T-helper 22 cell (primary cell): ENCODE data around the gene SAV1.
"Not testable (repeated sequence)": the region's sequence is repeated elsewhere in the genome, so short reads cannot be mapped to it uniquely, and the experiment has no call there.

Source experiments
- DNase-seq: peaks from one replicate; pipeline ENCODE4 v3.0.0-alpha.2; 2020; ENCODE audit warnings: low read depth

The SAV1 gene

GRCh38 chr14:50667996-50668825, at the start of gene SAV1:
Gene SAV1 (minus strand): TSS chr14:50668306. CDS start chr14:50667967, 339 bp downstream.
- DNase-seq, result peak; percentile 6

GRCh38 chr14:50717811-50718210, 49.7 kb upstream of the SAV1 start:
- no peak for DNase-seq

GRCh38 chr14:50714450-50715073, 46.5 kb upstream of the SAV1 start:
- DNase-seq, result no peak

GRCh38 chr14:50711043-50711442, 42.9 kb upstream of the SAV1 start:
- DNase-seq, result no peak

GRCh38 chr14:50705026-50705593, 37.0 kb upstream of the SAV1 start:
- DNase-seq, result no peak

GRCh38 chr14:50704454-50705010, 36.4 kb upstream of the SAV1 start:
- no peak for DNase-seq

GRCh38 chr14:50697659-50698290, 29.7 kb upstream of the SAV1 start:
- DNase-seq, result no peak

- not testable (repeated sequence) for DNase-seq
Measured at GRCh38 chr14:50694260-50694659, 26.2 kb upstream of the SAV1 start.

GRCh38 chr14:50688875-50689274, 20.8 kb upstream of the SAV1 start:
- DNase-seq, result no peak

GRCh38 chr14:50679674-50680073, 11.6 kb upstream of the SAV1 start:
- DNase-seq, result no peak

- DNase-seq, result no peak
Measured at GRCh38 chr14:50678163-50678562, 10.1 kb upstream of the SAV1 start.

GRCh38 chr14:50677527-50678063, 9.5 kb upstream of the SAV1 start:
- no peak for DNase-seq

GRCh38 chr14:50676814-50677516, 8.9 kb upstream of the SAV1 start:
- no peak for DNase-seq

GRCh38 chr14:50675597-50675996, 7.5 kb upstream of the SAV1 start:
- no peak for DNase-seq

GRCh38 chr14:50670866-50671256, 2.8 kb upstream of the SAV1 start:
- no peak for DNase-seq

GRCh38 chr14:50670196-50670865, 2.2 kb upstream of the SAV1 start:
- DNase-seq, result no peak

- DNase-seq, result no peak
Measured at GRCh38 chr14:50669441-50669986, 1.4 kb upstream of the SAV1 start.

- DNase-seq, result no peak
Measured at GRCh38 chr14:50668826-50669143, 679 bp upstream of the SAV1 start.

- DNase-seq, result no peak
Measured at GRCh38 chr14:50667684-50667995, 466 bp downstream of the SAV1 start.

GRCh38 chr14:50666772-50667683, 1.1 kb downstream of the SAV1 start:
- DNase-seq, result no peak
